GM23248 (cell line): Measurements from ENCODE around the gene KASH5. TPM values are rescaled to one million over a fixed set of nuclear protein-coding genes. Genes with fewer than 3 reads are reported as not detected.

Experiments
- DNase-seq: peaks from one replicate; pipeline ENCODE4 v3.0.0-alpha.2; 2015
- H2AFZ ChIP-seq: fragments of 200-600 bp; sonication (generic); 2 replicates; pipeline ENCODE4 v1.6.1; 2016; ENCODE audit warnings: antibody characterized with exemption
- H3F3A ChIP-seq: fragments of 200-600 bp; sonication (generic); 2 replicates; pipeline ENCODE4 v1.6.1; 2016; ENCODE audit warnings: mild to moderate bottlenecking, antibody characterized with exemption, mixed run types; ENCODE audit not compliant: insufficient read depth
- H3K27ac ChIP-seq: fragments of 200-600 bp; sonication (generic); 2 replicates; pipeline ENCODE4 v1.5.1; 2016; ENCODE audit warnings: mild to moderate bottlenecking
- H3K27me3 ChIP-seq: fragments of 200-600 bp; sonication (generic); replicated peaks from 2 replicates; pipeline ENCODE4 v1.6.1; 2016; ENCODE audit warnings: mild to moderate bottlenecking; ENCODE audit not compliant: insufficient read depth
- H3K36me3 ChIP-seq: fragments of 200-600 bp; sonication (generic); 2 replicates; pipeline ENCODE4 v1.6.1; 2016; ENCODE audit warnings: low read depth, mild to moderate bottlenecking
- H3K4me1 ChIP-seq: fragments of 200-600 bp; sonication (generic); 2 replicates; pipeline ENCODE4 v1.6.1; 2016; ENCODE audit warnings: mild to moderate bottlenecking; ENCODE audit not compliant: insufficient read depth
- H3K4me2 ChIP-seq: fragments of 200-600 bp; sonication (generic); one replicate; pipeline ENCODE4 v1.6.1; 2016; ENCODE audit warnings: mild to moderate bottlenecking; ENCODE audit not compliant: unreplicated experiment
- H3K4me3 ChIP-seq: fragments of 200-600 bp; sonication (generic); 2 replicates; pipeline ENCODE4 v1.5.1; 2016; ENCODE audit warnings: mild to moderate bottlenecking
- H3K79me2 ChIP-seq: fragments of 200-600 bp; sonication (generic); 2 replicates; pipeline ENCODE4 v1.6.1; 2016; ENCODE audit warnings: mild to moderate bottlenecking; ENCODE audit not compliant: insufficient read depth
- H3K9ac ChIP-seq: fragments of 200-600 bp; sonication (generic); 2 replicates; pipeline ENCODE4 v1.6.1; 2016; ENCODE audit warnings: mild to moderate bottlenecking
- H3K9me2 ChIP-seq: fragments of 200-600 bp; sonication (generic); 2 replicates; pipeline ENCODE4 v1.6.1; 2016; ENCODE audit warnings: mixed run types, mild to moderate bottlenecking, moderate library complexity; ENCODE audit not compliant: insufficient read depth
- H3K9me3 ChIP-seq: fragments of 200-600 bp; sonication (generic); one replicate; pipeline ENCODE4 v1.6.1; 2017; ENCODE audit warnings: low read depth
- H4K20me1 ChIP-seq: fragments of 200-600 bp; sonication (generic); 2 replicates; pipeline ENCODE4 v1.6.0; 2016; ENCODE audit not compliant: insufficient read depth
- EZH2 ChIP-seq: fragments of 200-600 bp; sonication (generic); IDR thresholded peaks from 2 replicates; pipeline ENCODE4 v1.6.1; 2018; ENCODE audit warnings: antibody characterized with exemption, mild to moderate bottlenecking; ENCODE audit not compliant: insufficient read depth, poor library complexity, severe bottlenecking
- EZH2phosphoT487 ChIP-seq: fragments of 200-600 bp; sonication (generic); IDR thresholded peaks from 2 replicates; pipeline ENCODE4 v1.6.1; 2018; ENCODE audit warnings: antibody characterized with exemption, moderate library complexity, mild to moderate bottlenecking, low read depth; ENCODE audit not compliant: insufficient read depth
- WGBS, 2 experiments: methylation state at CpG; one replicate each; pipeline ENCODE4 v1.1.6; 2015 to 2017; ENCODE audit warnings: low lambda C conversion rate in 2 of 2, low coverage in 1 of 2; ENCODE audit errors: missing lambda C conversion rate in 2 of 2; 5-methylcytosine and 5-hydroxymethylcytosine counted together
- in situ Hi-C: fragments of 300-500 bp; cut with MboI; formaldehyde crosslinking; loops from 2 replicates; pipeline ENCODE4 v1.15.0; 2020
- polyA plus RNA-seq: library from polyadenylated mRNA; unstranded; fragments of >200 nt; fragmentation: Nextera tagmentation; extraction: Ambion mirVana; gene quantifications from 2 replicates; pipeline ENCODE4 v1.2.1, GENCODE V29; 2016
- total RNA-seq: library from RNA; depleted of rRNA; stranded (reverse); fragments of >200 nt; shearing (Covaris generic); gene quantifications from 2 replicates; pipeline ENCODE4 v1.2.3, GENCODE V29; 2014

KASH5 gene
- total and polyA plus RNA-seq, 2 experiments from 2014 or later, result not detected

- TF ChIP-seq EZH2 (no peak), EZH2phosphoT487 (no peak)
- Histone ChIP-seq H3K27me3 (peaks cover 19% of the 10 kb centered on the region), H3K9me2 (no peaks in the 10 kb centered on the region), H3K79me2 (no peaks in the 10 kb centered on the region), H2AFZ (no peak overlapping the region), H3K4me3 (no peak overlapping the region), H3K36me3 (no peaks in the 10 kb centered on the region), H3K4me1 (no peaks in the 10 kb centered on the region), H4K20me1 (no peaks in the 10 kb centered on the region), H3K9me3 (no peaks in the 10 kb centered on the region), H3K27ac (no peak overlapping the region), H3K9ac (no peak overlapping the region), H3F3A (no peaks in the 10 kb centered on the region), H3K4me2 (no peak overlapping the region)
- in situ Hi-C loops, result no loop called here
- 46 to 69% methylated on average over 2 of the region's 2 CpGs for WGBS, 2 experiments
- no peak for DNase-seq
These were observed 27.8 kb downstream of the KASH5 start for GRCh38 chr19:49415810-49416200.

- H3K27me3 ChIP-seq, result peaks cover 27% of the 10 kb centered on the region
These were observed 29.0 kb downstream of the KASH5 start for GRCh38 chr19:49417088-49417487.

GRCh38 chr19:49418511-49418910 is 30.5 kb downstream of the KASH5 start:
- Histone ChIP-seq H3K4me2 (no peak overlapping the region), H3K79me2 (no peaks in the 10 kb centered on the region), H3K9me3 (no peaks in the 10 kb centered on the region), H3K27ac (no peak overlapping the region), H3K9me2 (no peaks in the 10 kb centered on the region), H3K4me1 (0 out of 2 replicates have a peak, but pooled peaks cover 5% of the 10 kb centered on the region), H3F3A (no peaks in the 10 kb centered on the region), H3K36me3 (no peaks in the 10 kb centered on the region), H3K9ac (no peak overlapping the region), H3K4me3 (no peak overlapping the region), H3K27me3 (peaks cover 41% of the 10 kb centered on the region), H4K20me1 (no peaks in the 10 kb centered on the region), H2AFZ (no peak overlapping the region)
- DNase-seq, result no peak
- TF ChIP-seq EZH2phosphoT487 (no peak), EZH2 (no peak)
- 47 to 56% methylated on average over 5 of the region's 5 CpGs for WGBS, 2 experiments
- in situ Hi-C loops, result no loop called here

More at GRCh38 chr19:49417088-49417487, 29.0 kb downstream of the KASH5 start:
- no peak for DNase-seq
- Histone ChIP-seq H3F3A (no peaks in the 10 kb centered on the region), H3K36me3 (no peaks in the 10 kb centered on the region), H3K27ac (no peak overlapping the region), H3K4me2 (no peak overlapping the region), H3K4me3 (no peak overlapping the region), H3K9me2 (no peaks in the 10 kb centered on the region), H3K4me1 (0 out of 2 replicates have a peak, but pooled peaks cover 5% of the 10 kb centered on the region), H2AFZ (no peak overlapping the region), H3K9ac (no peak overlapping the region), H4K20me1 (no peaks in the 10 kb centered on the region), H3K79me2 (no peaks in the 10 kb centered on the region), H3K9me3 (no peaks in the 10 kb centered on the region)
- TF ChIP-seq EZH2phosphoT487 (no peak), EZH2 (no peak)
- 36 to 37% methylated on average over 7 of the region's 7 CpGs for WGBS, 2 experiments
- in situ Hi-C loops, result no loop called here

- DNase-seq, result no peak
- H3K27me3 ChIP-seq, result peaks cover 46% of the 10 kb centered on the region
- H3F3A ChIP-seq, result no peaks in the 10 kb centered on the region
- H3K9me2 ChIP-seq, result no peaks in the 10 kb centered on the region
- H4K20me1 ChIP-seq, result no peaks in the 10 kb centered on the region
- no peak overlapping the region for H3K27ac ChIP-seq
- no peak overlapping the region for H3K9ac ChIP-seq
- H2AFZ ChIP-seq, result no peak overlapping the region
- H3K4me3 ChIP-seq, result no peak overlapping the region
- no peaks in the 10 kb centered on the region for H3K36me3 ChIP-seq
- TF ChIP-seq EZH2 (no peak), EZH2phosphoT487 (no peak)
- in situ Hi-C loops, result no loop called here
- H3K9me3 ChIP-seq, result no peaks in the 10 kb centered on the region
- 0 out of 2 replicates have a peak, but pooled peaks cover 5% of the 10 kb centered on the region for H3K4me1 ChIP-seq
- H3K79me2 ChIP-seq, result no peaks in the 10 kb centered on the region
- H3K4me2 ChIP-seq, result no peak overlapping the region
- WGBS, 2 experiments, result 25 to 32% methylated on average over 2 of the region's 2 CpGs
These were observed 31.1 kb downstream of the KASH5 start for GRCh38 chr19:49419173-49419572.

- TF ChIP-seq EZH2 (no peak), EZH2phosphoT487 (no peak)
- Histone ChIP-seq H3K4me3 (no peak overlapping the region), H3K9ac (no peak overlapping the region), H3K9me3 (no peaks in the 10 kb centered on the region), H3K4me2 (no peak overlapping the region), H3K9me2 (no peaks in the 10 kb centered on the region), H3K27me3 (peaks cover 57% of the 10 kb centered on the region), H4K20me1 (no peaks in the 10 kb centered on the region), H3K27ac (no peak overlapping the region), H2AFZ (no peak overlapping the region), H3F3A (no peaks in the 10 kb centered on the region), H3K4me1 (0 out of 2 replicates have a peak, but pooled peaks cover 5% of the 10 kb centered on the region), H3K36me3 (no peaks in the 10 kb centered on the region), H3K79me2 (no peaks in the 10 kb centered on the region)
- in situ Hi-C loops, result no loop called here
- WGBS, 2 experiments, result 35% methylated on average over 2 of the region's 2 CpGs; no CpG with 5 or more reads in 1 of the 2 experiments
- DNase-seq, result no peak
These were observed 32.2 kb downstream of the KASH5 start for GRCh38 chr19:49420227-49420626.
